ENCODE measurements around the gene ABCC8. TPM values are rescaled to one million over a fixed set of nuclear protein-coding genes. Genes with fewer than 3 reads are reported as not detected.

The ABCC8 gene
- total and polyA plus RNA-seq, 2 donors (not counting 3 experiments of a cell fraction or from before 2014, with no cell fraction given): not detected

DNA sequence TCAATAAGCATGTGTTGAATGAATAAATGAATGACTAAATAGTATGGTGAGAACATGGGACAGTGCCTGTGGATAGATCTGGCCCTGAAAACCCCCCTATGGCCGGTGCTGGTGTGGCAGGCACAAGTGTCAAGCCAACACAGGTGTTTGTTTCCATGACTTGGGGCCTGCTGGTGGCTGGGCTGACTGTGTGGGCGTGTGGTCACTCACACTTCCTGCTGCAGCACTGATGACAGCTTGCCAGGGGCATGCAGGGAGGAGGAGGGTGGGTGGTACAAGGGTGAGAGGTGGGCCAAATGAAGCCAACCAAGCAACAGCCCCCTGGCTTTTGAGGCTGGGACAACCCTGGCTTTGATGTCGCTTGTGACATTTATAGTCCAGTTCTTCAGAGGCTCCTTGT is 30.3 kb upstream of the ABCC8 start:
- Histone ChIP-seq H3K9me3 (replicated peaks; ENCODE audit: control insufficient read depth, insufficient read depth, low read length) (no peaks in the 10 kb centered on the region), H2AFZ (ENCODE audit: low read depth, low read length) (no peak overlapping the region), H3K9ac (replicated peaks; ENCODE audit: extremely low read depth, insufficient read depth, low read length) (no peak overlapping the region), H3K27me3 (ENCODE audit: control insufficient read depth in 2 of 2, insufficient read depth in 2 of 2, low read length in 2 of 2) (no peaks in the 10 kb centered on the region), H3K36me3 (ENCODE audit: control insufficient read depth in 2 of 2, extremely low read depth in 1 of 2, insufficient read depth in 2 of 2, low read length in 2 of 2) (no peaks in the 10 kb centered on the region), H3K79me2 (ENCODE audit: control insufficient read depth, insufficient read depth, low read length) (no peaks in the 10 kb centered on the region), H3K4me2 (ENCODE audit: insufficient read depth, low read length) (no peak overlapping the region), H3K4me3 (replicated peaks in 1 of 3; ENCODE audit: insufficient read depth in 1 of 3, low read depth in 1 of 3, low read length in 3 of 3) (no peak overlapping the region), H3K4me1 (ENCODE audit: control insufficient read depth, extremely low read depth, insufficient read depth, low read length) (no peaks in the 10 kb centered on the region), H3K9me1 (replicated peaks; ENCODE audit: control insufficient read depth, extremely low read depth, insufficient read depth, low read length) (no peaks in the 10 kb centered on the region), H4K20me1 (replicated peaks; ENCODE audit: control insufficient read depth, extremely low read depth, insufficient read depth, low read length) (no peaks in the 10 kb centered on the region), H3K27ac (ENCODE audit: insufficient read depth, low read depth, low read length) (no peak overlapping the region)
- ChIA-PET POLR2A (no interaction called here), CTCF (interaction anchor here (1.1 to 7.4 kb wide), 5 partner anchors 8 to 278 kb away, joined by 4 to 184 read pairs (median 6); no protein-coding TSS in a partner anchor)
- TF ChIP-seq MYC (IDR thresholded peaks at IDR 0.05; ENCODE audit: low read depth, low read length) (no peak), POLR2AphosphoS5 (IDR thresholded peaks at IDR 0.05; ENCODE audit: insufficient read depth, low read depth, low read length) (no peak), EZH2 (IDR thresholded peaks at IDR 0.05; ENCODE audit: borderline replicate concordance, low read depth, low read length, severe bottlenecking) (no peak), POLR2A (IDR thresholded peaks at IDR 0.05; ENCODE audit: low read depth, low read length) (no peak)
- TF ChIP-seq, protein P1, sequence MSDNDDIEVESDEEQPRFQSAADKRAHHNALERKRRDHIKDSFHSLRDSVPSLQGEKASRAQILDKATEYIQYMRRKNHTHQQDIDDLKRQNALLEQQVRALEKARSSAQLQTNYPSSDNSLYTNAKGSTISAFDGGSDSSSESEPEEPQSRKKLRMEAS (IDR thresholded peaks at IDR 0.05; ENCODE audit: insufficient read depth, insufficient read length): no peak
- FAIRE-seq: no peak
- dilution Hi-C loops (cut with MboI; ENCODE audit: extremely low pct_ligation_motif_present, low sequenced_read_pairs): no loop called here
- intact Hi-C loops (cut with micrococcal nuclease): no loop called here
- no peak for DNase-seq (ENCODE audit: low read depth, low spot score)
- BruUV-seq (replicated peaks): no TSS peak

DNA sequence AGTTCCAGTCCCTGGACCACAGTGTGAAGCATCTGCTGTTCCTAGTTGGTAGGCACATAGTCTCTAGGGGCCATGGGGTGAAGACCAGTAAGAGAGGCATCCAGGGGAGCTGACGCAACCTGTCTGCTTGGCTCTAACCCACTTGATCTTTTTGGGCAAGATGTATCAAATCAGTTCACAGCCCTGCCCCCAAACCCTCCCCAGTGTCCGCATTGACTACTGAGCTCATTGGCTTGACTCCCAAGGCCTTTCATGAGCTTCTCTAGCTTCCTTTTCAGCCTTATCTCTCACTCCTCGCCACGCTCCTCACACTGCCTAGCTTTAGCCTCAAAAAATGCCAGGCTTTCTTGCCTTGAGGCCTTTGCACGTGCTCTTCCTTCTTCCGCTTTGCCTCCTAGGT is 29.7 kb upstream of the ABCC8 start:
- Histone ChIP-seq H3K4me3 (replicated peaks in 1 of 3; ENCODE audit: insufficient read depth in 1 of 3, low read depth in 1 of 3, low read length in 3 of 3) (no peak overlapping the region), H3K27me3 (ENCODE audit: control insufficient read depth in 2 of 2, insufficient read depth in 2 of 2, low read length in 2 of 2) (no peaks in the 10 kb centered on the region), H3K4me1 (ENCODE audit: control insufficient read depth, extremely low read depth, insufficient read depth, low read length) (no peaks in the 10 kb centered on the region), H3K27ac (ENCODE audit: insufficient read depth, low read depth, low read length) (no peak overlapping the region), H3K4me2 (ENCODE audit: insufficient read depth, low read length) (no peak overlapping the region), H4K20me1 (replicated peaks; ENCODE audit: control insufficient read depth, extremely low read depth, insufficient read depth, low read length) (no peaks in the 10 kb centered on the region), H3K79me2 (ENCODE audit: control insufficient read depth, insufficient read depth, low read length) (no peaks in the 10 kb centered on the region), H3K36me3 (ENCODE audit: control insufficient read depth in 2 of 2, extremely low read depth in 1 of 2, insufficient read depth in 2 of 2, low read length in 2 of 2) (no peaks in the 10 kb centered on the region), H3K9ac (replicated peaks; ENCODE audit: extremely low read depth, insufficient read depth, low read length) (no peak overlapping the region), H2AFZ (ENCODE audit: low read depth, low read length) (no peak overlapping the region), H3K9me1 (replicated peaks; ENCODE audit: control insufficient read depth, extremely low read depth, insufficient read depth, low read length) (no peaks in the 10 kb centered on the region), H3K9me3 (replicated peaks; ENCODE audit: control insufficient read depth, insufficient read depth, low read length) (no peaks in the 10 kb centered on the region)
- CTCF ChIA-PET: interaction anchor here (1.1 to 7.4 kb wide), 4 partner anchors 11 to 277 kb away, joined by 4 to 184 read pairs (median 12); no protein-coding TSS in a partner anchor
- dilution Hi-C loops (cut with MboI; ENCODE audit: extremely low pct_ligation_motif_present, low sequenced_read_pairs): no loop called here
- DNase-seq (ENCODE audit: low read depth, low spot score) (no peak), FAIRE-seq (no peak)
- no TSS peak for BruUV-seq (replicated peaks)
- POLR2A ChIA-PET: no interaction called here
- TF ChIP-seq POLR2AphosphoS5 (IDR thresholded peaks at IDR 0.05; ENCODE audit: insufficient read depth, low read depth, low read length) (no peak), EZH2 (IDR thresholded peaks at IDR 0.05; ENCODE audit: borderline replicate concordance, low read depth, low read length, severe bottlenecking) (no peak), POLR2A (IDR thresholded peaks at IDR 0.05; ENCODE audit: low read depth, low read length) (no peak), GATA2 (IDR thresholded peaks at IDR 0.05; ENCODE audit: insufficient read depth, insufficient read length, low read depth, low read length) (no peak), JUN (IDR thresholded peaks at IDR 0.05; ENCODE audit: borderline replicate concordance, insufficient read depth, insufficient read length, low read depth) (no peak), FOS (IDR thresholded peaks at IDR 0.05; ENCODE audit: borderline replicate concordance, insufficient read depth, low read length) (no peak), MYC (IDR thresholded peaks at IDR 0.05; ENCODE audit: low read depth, low read length) (no peak), CTCF (IDR thresholded peaks at IDR 0.05; ENCODE audit: extremely low read depth in 1 of 2, insufficient read depth in 1 of 2, low read depth in 1 of 2, low read length in 2 of 2) (no peak)
- TF ChIP-seq, protein P1 (IDR thresholded peaks at IDR 0.05; ENCODE audit: insufficient read depth, insufficient read length): no peak
- intact Hi-C loops (cut with micrococcal nuclease): no loop called here

Measured in endothelial cell of umbilical vein (primary cell).